Germinal center (tissue), 1 donor: ENCODE data around the gene MAST4.

Source experiments
- DNase-seq: peaks from one replicate; pipeline ENCODE4 v3.0.0; 2012; ENCODE audit warnings: mixed read lengths, low spot score

Gene MAST4

DNA sequence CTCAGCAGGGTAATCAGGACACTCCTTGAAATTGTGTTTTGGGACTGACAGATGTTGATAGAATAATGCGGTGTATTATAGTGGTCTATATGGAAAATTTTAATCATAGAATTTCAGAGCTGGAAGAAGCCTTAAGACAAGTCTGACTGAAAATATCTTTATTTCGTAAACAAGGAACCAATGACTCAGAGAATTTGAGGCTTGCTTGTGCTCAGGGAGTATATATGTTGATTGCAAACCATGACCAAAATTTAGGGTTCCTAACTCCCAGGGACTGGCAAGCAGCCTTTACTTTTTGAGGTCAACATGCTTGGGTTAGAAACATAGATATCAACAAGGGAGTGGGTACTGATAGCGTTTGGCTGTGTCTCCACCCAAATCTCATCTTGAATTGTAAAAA lies 313.2 kb downstream of the MAST4 start:
- DNase-seq = no peak

DNA sequence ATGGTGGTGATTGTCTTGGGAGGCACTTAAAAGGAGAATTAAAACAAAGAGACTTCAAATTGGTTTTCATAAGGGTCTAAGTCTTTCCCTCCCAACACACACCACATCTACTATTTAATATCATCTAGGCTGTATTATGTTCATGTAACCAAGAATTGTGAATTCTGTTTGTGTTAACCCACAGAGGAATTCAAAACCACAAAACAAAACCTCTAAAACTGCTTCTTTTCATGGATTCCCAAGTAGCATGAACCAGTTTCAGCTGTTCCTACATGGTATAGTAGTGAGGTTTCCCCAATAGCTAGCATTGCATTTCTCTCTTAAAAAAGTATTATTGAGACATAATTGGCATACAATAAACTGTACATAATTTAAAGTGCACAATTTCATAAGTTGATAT lies 316.6 kb downstream of the MAST4 start:
- DNase-seq = no peak

DNA sequence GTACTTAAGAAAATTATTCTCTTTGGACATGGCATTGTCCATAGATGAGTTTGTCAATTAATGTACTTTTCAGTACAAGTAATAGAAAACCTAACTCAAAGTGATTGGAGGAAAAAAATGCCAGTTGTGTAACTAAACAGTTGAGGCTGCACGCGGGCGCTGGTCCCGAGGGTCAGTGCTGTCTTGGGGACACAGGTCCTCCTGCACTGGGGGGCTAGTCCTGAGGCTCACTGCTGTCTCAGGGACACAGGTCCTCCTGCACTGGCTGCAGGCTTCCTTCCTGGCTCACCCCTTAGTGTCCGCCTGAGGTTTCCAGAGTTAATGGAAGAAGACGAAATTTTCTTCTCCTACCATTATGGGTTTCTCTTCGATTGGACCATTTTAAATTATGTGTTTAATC lies 319.3 kb downstream of the MAST4 start:
- no peak for DNase-seq

DNA sequence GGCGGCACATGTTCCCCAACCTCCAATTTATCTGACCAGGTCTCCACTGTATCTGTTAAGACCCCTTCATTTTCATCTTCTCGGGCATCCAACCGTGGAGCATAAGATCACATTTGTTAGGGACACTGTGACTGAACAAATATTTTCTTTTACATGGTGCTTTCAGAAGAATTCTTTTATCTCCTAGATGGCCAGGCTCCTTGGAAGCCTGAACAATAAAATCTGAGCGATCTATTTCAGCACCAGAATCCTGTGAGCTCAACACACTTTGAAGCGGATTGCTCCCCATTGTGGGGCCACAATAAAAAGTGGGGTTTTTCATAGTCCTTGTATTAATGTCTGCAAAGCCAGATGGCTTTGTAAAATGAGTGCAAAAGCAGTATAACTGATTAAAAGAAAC lies 326.7 kb downstream of the MAST4 start:
- no peak for DNase-seq

DNA sequence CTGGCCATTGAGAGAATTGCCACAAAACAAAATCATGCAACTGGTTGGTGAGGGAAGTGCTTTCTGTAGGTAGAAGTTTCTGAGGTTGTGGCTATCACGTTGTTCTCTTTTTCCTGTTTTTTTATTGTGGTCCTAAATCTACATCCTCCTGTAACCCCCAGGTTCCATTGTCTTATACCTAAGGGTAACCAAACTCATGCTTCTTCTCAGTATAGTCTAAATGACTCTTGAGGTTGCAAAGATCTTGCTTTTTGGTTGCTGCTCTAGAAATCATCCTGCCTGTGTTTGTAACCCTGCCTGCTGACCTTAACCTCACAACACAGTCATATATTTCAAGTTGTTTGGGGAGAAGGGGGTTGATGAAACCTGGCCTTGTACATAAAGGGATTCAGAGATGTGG lies 327.3 kb downstream of the MAST4 start:
- DNase-seq = no peak

DNA sequence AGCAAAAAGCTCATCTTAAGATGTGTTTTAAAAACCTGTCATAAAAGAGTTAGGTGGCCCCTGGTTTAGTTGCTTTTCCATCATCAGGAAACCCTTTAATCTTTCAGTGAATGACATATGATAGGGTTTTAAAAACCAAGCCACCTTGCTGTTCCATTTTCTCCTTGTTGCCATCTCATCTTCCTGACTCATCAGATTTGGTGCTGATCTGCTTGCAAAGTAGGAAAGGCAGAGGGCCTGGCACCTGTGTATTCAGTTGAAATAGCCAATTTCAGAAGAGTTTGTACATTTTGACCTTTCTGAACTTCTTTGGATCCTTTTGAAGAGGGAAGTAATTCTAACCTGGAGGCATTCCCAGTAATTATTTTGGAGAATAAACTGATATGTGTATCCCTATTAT lies 327.7 kb downstream of the MAST4 start:
- no peak for DNase-seq

DNA sequence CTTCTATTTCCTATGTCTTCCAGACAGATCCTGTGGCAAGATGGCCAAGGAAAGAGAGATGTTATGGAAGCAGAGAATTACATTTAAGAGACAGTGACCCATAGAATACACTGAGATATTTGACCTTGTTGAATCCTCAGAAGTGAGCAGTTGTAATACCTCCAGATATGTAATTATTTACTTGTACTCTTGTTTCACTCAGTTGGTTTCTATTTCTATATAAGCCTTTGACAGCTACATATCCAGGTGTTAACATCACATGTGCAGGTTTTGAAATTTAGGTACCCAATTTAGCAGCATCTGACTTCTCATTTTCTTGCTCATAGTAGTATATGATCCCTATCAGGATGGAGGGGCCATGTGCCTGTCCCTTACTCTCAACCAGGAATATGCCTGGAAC lies 330.9 kb downstream of the MAST4 start:
- no peak for DNase-seq

DNA sequence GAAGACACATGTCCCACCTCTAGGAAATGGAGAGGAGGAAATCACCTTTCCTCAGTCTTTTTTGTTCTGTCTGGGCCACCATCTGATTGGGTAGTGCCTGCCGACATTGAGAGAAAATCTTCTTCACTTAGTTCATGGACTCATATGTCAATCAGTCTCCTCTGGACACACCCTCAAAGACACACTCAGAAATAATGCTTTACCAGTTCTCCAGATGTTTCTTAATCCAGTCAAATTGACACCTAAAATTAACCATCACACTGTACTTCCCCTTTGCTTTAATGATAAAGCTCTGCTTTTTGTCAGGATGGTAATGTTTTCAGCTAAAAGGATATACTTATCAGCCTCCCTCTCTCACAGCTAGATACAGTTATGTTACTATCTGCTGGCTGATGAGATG lies 333.1 kb downstream of the MAST4 start:
- no peak for DNase-seq

DNA sequence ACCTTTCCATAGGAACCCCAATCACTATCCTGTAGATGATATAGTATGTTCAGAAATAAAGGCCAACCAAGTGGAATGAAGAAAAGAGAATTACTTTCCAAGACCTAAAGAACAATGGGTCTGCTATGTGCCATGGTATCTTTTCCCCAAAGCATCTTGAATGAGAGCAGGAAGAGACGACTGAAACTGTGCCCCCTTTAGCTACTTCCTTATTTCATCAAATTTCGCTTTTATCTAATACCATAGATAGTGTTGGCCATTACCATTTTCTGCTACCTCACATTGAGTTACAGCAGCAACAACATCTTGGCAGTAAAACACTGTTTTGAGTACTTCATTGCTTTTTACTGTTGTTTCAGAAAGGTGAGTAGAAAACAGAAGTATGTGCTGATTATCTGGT lies 333.8 kb downstream of the MAST4 start:
- DNase-seq = peak; percentile 7

DNA sequence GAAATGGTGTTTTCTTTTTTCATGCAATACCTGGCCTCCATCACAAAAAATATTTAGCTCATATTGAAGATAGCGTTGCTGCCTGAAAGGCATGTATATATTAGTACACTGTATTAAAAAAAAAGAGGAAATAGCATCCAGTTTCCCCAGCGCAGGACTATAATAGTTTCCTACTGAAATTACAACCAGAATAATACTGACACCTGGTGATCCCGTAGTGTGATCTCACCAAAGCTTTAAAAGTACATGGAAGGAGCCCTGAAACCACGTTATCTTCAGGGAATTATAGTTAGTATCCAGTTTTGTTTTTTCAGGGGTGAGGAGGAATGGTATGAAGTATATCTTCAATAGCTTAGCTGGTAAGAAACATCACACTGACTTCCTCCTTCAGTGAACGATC lies 335.5 kb downstream of the MAST4 start:
- DNase-seq = no peak

DNA sequence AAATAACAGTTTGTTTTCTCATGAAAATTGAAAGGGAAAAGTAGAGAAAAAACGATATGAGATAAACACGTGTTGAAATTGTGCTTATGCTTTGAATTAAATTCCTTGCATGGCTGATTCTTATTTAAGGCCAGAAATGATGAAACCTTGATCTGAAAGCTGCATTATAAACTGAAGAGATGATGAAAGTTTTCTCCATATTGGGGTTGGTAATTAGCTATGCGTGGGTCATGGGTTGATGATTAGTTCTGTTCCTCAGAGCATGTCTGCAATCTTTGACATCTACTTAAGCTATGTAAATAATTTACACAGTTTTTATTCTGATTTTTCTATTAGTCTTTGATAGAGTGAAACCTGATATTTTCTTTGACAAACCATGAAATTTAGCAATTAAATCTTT lies 336.3 kb downstream of the MAST4 start:
- DNase-seq = no peak

DNA sequence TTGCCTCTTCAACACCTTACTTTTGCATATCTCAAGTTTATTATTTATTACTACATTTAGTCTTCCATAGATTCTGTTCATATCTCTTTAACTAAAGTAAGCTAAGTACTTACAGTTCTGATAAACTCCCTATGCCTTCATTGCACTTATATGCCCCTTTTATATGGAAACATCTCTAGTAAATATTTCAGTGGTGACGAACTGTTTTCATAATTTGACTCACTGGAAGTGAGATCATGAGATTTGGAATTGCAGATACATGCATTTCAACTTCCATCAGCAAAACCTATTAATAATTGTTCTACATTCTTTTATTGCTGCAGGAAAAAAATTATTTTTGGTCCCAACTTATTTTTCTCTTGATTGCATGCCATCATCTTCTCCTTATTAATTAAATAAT lies 336.9 kb downstream of the MAST4 start:
- no peak for DNase-seq

DNA sequence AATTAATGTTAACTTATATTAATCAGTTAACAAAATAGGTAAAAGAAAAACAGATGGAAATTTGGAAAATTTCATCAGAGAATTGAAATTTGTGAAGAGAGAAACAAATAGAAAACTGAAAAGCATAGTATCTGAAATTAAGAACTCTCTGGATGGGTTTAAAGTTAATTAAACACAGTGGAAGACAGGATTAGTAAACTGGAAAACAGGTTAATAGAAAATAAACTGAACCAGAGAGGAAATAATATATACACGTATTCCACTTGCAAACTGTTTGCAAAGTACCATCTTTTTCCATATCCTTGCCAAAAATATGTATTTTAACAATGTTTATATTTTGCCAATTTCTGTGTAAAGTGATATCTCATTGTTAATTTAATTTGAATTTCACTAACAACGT lies 342.9 kb downstream of the MAST4 start:
- no peak for DNase-seq

DNA sequence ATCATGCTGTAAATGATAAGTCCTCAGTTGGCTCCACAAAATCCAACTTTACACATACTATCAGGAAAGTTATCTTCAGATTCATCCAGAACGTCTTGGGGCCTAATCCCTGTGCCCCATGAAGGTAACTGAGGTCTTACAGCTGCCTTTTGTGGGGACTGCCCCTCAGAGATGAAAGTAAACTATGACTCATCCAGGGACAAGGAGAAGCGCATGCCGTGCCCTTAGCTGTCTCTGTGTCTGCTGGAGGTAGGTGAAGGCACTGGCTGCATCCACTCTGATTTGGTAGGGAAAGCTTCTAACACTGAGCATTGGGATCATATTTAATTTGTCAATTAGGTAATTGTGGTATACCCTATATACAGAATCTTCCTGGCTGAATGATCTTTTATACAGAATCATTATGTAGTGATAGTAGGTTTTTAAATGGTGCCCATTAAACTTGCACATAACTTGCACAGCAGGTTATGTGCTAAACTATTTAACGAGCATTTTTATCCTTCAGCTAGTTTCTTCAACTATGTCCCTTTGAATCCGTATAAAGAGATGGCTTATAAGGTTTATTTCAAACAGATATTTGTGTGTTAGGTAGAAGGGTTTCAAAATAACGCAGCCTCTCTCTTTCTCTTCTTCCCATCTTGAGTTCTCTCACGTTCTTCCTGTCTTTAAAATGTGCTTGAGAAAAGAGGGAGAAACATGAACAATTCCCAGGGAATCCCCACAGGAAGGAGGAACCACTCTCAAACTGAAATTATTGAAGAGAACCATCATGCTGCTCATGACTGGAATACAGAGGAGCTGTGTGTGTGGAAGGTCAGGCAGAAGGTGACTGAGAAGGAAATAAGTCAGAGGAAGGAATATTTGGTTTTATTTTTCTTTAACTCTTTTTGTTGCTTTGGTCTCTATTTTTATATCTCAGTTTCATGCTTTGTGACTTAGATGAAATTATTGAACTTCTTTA lies 349.5 kb downstream of the MAST4 start:
- DNase-seq = no peak

DNA sequence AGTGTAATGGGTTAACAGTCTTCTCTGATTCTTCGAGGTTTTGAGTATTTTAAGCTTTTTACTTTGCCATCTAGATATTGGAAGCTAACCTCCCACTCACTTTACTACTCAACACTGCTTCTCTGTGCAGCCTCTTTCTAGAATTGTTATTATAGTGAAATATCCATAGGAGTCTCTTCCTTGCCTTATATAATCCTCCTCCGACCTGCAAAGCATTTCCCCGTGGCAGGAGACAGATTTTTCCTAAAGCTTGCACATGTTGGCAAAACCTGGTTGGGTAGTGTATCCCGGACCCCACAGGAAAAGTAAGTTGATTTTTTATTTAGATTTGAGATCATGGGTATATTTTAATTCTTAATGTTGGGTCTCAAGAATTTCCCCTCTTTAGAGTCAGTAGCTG lies 351.3 kb downstream of the MAST4 start:
- DNase-seq = no peak

DNA sequence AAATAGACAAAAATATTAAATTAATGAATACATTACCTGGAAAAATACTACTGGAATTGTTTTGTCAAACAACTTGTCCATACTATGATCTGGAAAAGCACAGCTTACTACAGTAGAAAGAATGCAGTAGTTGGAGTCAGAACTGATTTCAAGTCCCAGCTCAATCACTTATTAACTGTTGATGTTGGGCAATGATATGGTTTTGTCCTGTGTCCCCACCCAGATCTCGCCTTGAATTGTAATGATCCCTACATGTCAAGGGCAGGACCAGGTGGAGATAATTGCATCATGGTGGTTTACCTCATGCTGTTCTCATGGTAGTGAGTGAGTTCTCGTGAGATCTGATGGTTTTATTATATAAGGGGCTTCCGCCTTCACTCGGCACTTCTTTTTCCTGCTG lies 352.9 kb downstream of the MAST4 start:
- no peak for DNase-seq

DNA sequence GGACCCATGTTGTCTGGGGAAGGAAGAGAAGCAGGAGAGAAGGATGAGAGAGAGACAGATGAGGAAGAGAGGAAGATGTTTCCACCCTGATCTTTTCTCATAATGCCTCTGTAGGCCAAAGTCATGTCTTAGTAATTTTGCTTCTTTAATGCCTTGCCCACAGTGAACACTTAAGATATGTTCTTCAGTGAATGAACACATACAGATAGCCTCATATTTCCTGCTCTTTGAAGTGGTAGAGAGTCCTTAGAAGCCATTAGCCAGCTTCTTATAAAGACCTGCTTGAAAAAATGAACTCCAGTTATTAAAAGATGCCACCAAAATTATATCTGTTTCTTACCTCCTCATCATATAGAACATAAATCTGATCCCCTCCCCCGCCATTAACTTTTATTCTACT lies 356.0 kb downstream of the MAST4 start:
- no peak for DNase-seq

DNA sequence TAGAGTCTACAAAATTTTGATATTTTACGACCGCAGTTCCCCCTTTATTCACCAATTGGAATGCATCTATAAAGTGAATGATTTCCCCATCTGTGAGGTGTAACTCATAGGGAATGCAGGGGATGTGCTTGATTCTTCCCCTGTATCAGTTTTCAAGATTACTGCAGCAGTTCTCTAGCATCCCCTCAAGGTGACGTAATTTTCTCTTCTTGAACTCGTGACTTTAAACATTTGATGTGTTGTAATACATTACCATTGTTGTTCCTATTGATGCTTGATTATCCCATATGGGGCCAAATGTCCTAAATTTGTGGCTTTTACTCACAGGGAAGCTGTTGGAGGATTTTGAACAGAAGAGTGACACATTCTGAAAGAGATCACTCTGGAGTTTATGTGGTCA lies 360.2 kb downstream of the MAST4 start:
- DNase-seq = no peak

DNA sequence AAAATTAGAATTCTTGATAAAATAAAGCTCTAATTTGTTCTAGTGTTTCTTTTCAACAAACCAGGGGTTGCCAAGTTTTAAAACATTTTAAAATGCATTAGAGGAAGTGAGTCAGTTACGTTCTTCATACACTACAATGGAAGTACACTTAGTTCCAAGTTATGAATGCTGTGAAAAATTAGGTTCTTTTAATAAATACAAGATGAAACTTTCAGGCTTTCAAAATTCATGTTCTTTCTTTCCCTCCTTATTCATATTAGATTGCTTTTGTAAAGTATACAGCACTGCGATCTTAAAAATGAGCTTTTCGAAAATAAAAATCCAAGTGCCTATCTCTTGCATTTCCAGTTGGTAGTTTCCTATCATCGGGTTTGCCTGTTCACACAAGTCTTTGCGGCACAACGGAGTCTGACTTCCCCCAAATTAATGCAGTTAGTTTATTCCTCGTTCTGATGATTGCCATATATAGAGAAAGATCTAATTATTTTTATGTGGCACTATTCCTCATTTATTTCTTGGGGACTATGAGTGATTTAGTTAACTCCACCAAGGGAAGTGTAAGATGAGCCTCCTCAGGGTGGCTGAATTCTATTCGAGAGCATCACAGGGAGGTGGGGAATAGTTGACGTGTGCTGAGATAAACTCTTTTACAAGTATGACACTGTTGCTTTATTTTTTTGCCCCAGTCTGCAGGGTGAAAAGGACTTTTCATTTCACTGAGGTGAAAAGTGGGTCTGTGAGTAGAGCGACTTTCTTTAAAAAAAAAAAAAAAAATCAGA lies 362.2 kb downstream of the MAST4 start:
- DNase-seq = no peak

DNA sequence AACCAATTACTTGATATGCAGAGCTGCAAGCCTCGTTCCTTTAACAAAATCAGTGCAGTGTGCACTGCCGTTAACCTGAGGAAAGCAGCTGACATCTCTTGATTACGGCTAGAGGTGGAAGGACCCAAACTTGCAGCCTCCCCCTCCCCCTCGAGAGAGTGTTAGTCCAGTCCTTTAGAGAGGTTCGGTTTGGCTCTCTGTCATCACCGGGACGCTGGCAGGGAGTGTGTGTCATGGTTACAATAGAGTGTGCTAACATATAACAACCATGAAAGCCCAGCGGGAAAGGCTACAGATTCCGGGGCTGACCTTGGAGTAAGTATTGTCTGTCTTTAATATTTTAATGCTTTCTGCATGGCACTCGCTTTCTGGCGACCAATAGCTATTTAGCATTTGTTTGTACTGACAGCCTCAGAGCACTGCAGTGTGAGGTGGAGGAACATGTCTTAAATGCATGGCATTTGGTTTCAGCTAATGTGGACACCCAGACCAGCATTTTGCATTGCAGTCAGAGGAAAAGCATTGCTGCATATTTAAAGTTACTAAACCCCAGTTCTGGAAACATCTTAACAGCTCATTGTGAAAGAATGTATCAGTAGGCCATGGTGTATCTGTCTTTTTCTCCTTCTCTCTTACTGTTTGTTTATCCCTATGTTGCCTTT lies 362.9 kb downstream of the MAST4 start:
- no peak for DNase-seq

DNA sequence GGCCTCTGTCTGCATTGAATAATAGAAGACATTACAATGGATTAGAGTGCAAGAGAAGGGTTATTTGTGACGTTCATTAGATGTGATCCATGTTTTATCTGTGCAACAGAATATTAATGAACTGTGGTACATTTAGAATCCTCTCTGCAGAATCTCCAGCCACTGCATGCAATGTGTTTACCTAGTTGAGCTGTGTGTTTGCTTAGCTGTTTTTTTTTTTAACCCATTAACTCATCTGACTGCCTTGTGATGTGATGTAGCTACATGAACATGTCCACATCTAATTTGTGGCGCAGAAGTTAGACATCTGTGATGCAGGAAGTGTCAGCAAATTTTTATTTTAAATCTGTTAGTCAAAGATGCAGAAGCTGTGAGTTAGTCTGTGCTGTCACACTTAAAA lies 363.5 kb downstream of the MAST4 start:
- no peak for DNase-seq

DNA sequence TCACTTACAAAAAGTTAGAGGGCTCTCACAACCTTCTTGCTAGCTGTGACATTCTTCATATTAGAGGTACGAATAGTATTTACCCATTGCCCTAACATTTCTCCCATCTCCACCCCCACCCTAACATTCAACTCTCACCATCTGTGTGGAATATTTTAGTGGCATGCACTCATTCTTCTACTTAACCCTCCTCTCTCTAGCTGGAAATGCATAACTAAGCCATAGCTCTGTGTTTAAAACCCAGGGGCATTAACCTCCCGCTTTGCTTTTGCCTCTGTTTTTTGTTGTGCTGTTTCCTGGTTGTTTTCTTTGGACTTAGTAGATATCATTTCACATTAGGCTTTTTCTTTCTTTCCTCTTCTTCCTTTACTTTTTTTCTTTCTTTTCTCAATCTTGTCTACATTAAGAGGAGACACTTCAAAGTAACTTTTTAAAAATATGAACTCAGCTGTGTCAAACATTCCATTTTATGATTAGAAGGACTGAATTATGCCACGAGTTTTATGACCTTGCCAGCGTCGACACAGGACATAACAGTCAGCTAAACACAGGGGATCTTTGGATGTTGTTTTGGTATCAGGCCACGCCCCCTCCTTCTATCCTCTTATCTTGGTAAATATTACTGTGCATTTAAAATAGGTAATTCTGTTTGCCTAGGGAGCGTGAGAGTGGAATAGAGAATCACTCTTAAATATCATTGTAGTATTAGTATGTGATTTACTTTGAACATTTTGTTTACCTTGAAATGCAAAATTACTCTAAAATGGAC lies 364.4 kb downstream of the MAST4 start:
- no peak for DNase-seq
